Measurements from ENCODE around the gene IFT74.

Gene IFT74

DNA sequence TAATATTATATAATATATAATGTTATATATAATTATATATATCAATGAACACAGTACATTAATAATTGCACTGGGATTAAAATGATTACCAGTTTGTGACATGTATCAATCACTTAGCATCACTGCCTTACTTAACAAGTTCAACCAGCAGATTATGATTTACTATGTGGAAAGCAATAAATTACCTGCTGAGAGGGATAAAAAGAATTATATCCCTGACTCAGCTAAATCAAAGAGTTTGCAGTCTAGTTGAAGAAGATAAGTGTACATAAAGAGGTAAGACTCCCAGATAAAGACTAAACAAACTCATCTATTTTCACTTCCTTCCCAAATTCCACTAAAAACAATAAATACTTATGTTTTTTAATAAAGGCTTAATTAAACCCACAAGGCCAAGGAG lies 20.4 kb upstream of the IFT74 start:
- Mint-ChIP-seq H3K27ac (peak overlapping the region in 1 of 3 experiments; percentile 19), H3K4me1 (no peaks in the 10 kb centered on the region), H3K27me3 (ENCODE audit: low read depth) (no peaks in the 10 kb centered on the region), H3K36me3 (ENCODE audit: low read depth) (peaks cover 52% of the 10 kb centered on the region), H3K9me3 (peaks cover 16% of the 10 kb centered on the region), H3K4me3 (no peak overlapping the region)
- TF ChIP-seq, protein P1, sequence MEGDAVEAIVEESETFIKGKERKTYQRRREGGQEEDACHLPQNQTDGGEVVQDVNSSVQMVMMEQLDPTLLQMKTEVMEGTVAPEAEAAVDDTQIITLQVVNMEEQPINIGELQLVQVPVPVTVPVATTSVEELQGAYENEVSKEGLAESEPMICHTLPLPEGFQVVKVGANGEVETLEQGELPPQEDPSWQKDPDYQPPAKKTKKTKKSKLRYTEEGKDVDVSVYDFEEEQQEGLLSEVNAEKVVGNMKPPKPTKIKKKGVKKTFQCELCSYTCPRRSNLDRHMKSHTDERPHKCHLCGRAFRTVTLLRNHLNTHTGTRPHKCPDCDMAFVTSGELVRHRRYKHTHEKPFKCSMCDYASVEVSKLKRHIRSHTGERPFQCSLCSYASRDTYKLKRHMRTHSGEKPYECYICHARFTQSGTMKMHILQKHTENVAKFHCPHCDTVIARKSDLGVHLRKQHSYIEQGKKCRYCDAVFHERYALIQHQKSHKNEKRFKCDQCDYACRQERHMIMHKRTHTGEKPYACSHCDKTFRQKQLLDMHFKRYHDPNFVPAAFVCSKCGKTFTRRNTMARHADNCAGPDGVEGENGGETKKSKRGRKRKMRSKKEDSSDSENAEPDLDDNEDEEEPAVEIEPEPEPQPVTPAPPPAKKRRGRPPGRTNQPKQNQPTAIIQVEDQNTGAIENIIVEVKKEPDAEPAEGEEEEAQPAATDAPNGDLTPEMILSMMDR (IDR thresholded peaks at IDR 0.05; ENCODE audit: unreplicated experiment in 3 of 3), result no peak

GRCh38 chr9:26937816-26938371 lies 18.3 kb upstream of the IFT74 start:
- no peaks in the 10 kb centered on the region for H3K27me3 Mint-ChIP-seq (ENCODE audit: low read depth)
- peaks cover 4% of the 10 kb centered on the region for H3K4me1 Mint-ChIP-seq
- TF ChIP-seq, protein P1 (IDR thresholded peaks at IDR 0.05; ENCODE audit: unreplicated experiment in 3 of 3), result no peak
- H3K9me3 Mint-ChIP-seq, result peaks cover 16% of the 10 kb centered on the region
- peaks cover 56% of the 10 kb centered on the region for H3K36me3 Mint-ChIP-seq (ENCODE audit: low read depth)
- no peak overlapping the region for H3K27ac Mint-ChIP-seq
- no peak overlapping the region for H3K4me3 Mint-ChIP-seq

- no peak overlapping the region for H3K4me3 Mint-ChIP-seq
- H3K27ac Mint-ChIP-seq, result no peak overlapping the region
- TF ChIP-seq, protein P1 (IDR thresholded peaks at IDR 0.05; ENCODE audit: unreplicated experiment in 3 of 3), result no peak
- H3K27me3 Mint-ChIP-seq (ENCODE audit: low read depth), result no peaks in the 10 kb centered on the region
- H3K9me3 Mint-ChIP-seq, result peaks cover 16% of the 10 kb centered on the region
- H3K4me1 Mint-ChIP-seq, result peaks cover 14% of the 10 kb centered on the region
- H3K36me3 Mint-ChIP-seq (ENCODE audit: low read depth), result peaks cover 67% of the 10 kb centered on the region
Observed at GRCh38 chr9:26939955-26940711, 16.1 kb upstream of the IFT74 start.

- no peak overlapping the region for H3K27ac Mint-ChIP-seq
- H3K4me3 Mint-ChIP-seq, result no peak overlapping the region
- peaks cover 66% of the 10 kb centered on the region for H3K36me3 Mint-ChIP-seq (ENCODE audit: low read depth)
- TF ChIP-seq, protein P1 (IDR thresholded peaks at IDR 0.05; ENCODE audit: unreplicated experiment in 3 of 3), result no peak
- H3K4me1 Mint-ChIP-seq, result peaks cover 20% of the 10 kb centered on the region
- H3K9me3 Mint-ChIP-seq, result peaks cover 16% of the 10 kb centered on the region
- no peaks in the 10 kb centered on the region for H3K27me3 Mint-ChIP-seq (ENCODE audit: low read depth)
Observed at GRCh38 chr9:26940779-26941178, 15.4 kb upstream of the IFT74 start.

DNA sequence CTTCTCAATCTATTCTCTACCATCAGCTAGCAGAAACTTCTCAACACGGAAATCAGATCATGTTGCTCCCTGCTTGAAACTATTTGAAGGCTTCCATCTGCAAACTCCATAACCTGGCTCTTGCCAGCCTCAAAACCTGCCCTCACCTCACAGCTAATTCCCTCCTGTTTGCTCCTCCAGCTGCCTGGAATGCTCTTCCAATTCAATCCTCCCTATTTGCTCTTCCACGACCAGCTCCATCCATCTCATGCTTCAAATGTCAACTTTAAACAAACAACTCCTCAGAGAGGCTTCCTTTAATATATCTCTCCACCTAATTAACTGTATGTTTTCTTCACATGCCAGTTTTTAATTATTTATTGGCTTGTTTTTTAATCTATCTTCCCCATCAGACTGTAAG lies 10.6 kb upstream of the IFT74 start:
- H3K4me3 Mint-ChIP-seq, result peak overlapping the region; percentile 91 to 93 (median 91)
- TF ChIP-seq, protein P1 (IDR thresholded peaks at IDR 0.05; ENCODE audit: unreplicated experiment in 3 of 3), result no peak
- H3K4me1 Mint-ChIP-seq, result peaks cover 36% of the 10 kb centered on the region
- H3K27me3 Mint-ChIP-seq (ENCODE audit: low read depth), result no peaks in the 10 kb centered on the region
- no peaks in the 10 kb centered on the region for H3K9me3 Mint-ChIP-seq
- H3K27ac Mint-ChIP-seq, result peak overlapping the region; percentile 99 to 100 (median 100)
- H3K36me3 Mint-ChIP-seq (ENCODE audit: low read depth), result peaks cover 28% of the 10 kb centered on the region
